Measurements from ENCODE around the gene ALDH6A1. TPM values are rescaled to one million over a fixed set of nuclear protein-coding genes. Genes with fewer than 3 reads are reported as not detected.
A peak's percentile ranks its signal among the peaks of the same experiment; 100 is the strongest.
"Not testable (repeated sequence)": the region's sequence is repeated elsewhere in the genome, so short reads cannot be mapped to it uniquely, and the experiment has no call there.

ALDH6A1 gene
- total RNA-seq, result 7.2 and 9.9 TPM in 2 replicates

GRCh38 chr14:74084277-74085046, at the start of gene ALDH6A1, which contains the start of gene LIN52:
TSS of gene ALDH6A1 (minus strand) at chr14:74084453. CDS start at chr14:74084394, 59 bp downstream.
TSS of gene LIN52 (plus strand) at chr14:74084956. CDS start at chr14:74084975, 19 bp downstream.
- DNase-seq (ENCODE audit: extremely low read depth, low read depth, low spot score), result peak; percentile 99

GRCh38 chr14:74127634-74128033, 43.4 kb upstream of the ALDH6A1 start:
- no peak for DNase-seq (ENCODE audit: extremely low read depth, low read depth, low spot score)

- DNase-seq (ENCODE audit: extremely low read depth, low read depth, low spot score), result no peak
Measured at GRCh38 chr14:74126315-74127013, 42.2 kb upstream of the ALDH6A1 start.

GRCh38 chr14:74125487-74125886, 41.2 kb upstream of the ALDH6A1 start:
- DNase-seq (ENCODE audit: extremely low read depth, low read depth, low spot score), result not testable (repeated sequence)

- peak; percentile 36 for DNase-seq (ENCODE audit: extremely low read depth, low read depth, low spot score)
Measured at GRCh38 chr14:74111395-74112216, 27.4 kb upstream of the ALDH6A1 start.

GRCh38 chr14:74109369-74109768, 25.1 kb upstream of the ALDH6A1 start:
- no peak for DNase-seq (ENCODE audit: extremely low read depth, low read depth, low spot score)

GRCh38 chr14:74105381-74105780, 21.1 kb upstream of the ALDH6A1 start:
- DNase-seq (ENCODE audit: extremely low read depth, low read depth, low spot score), result no peak

- DNase-seq (ENCODE audit: extremely low read depth, low read depth, low spot score), result no peak
Measured at GRCh38 chr14:74089251-74090020, 5.2 kb upstream of the ALDH6A1 start.

GRCh38 chr14:74085828-74086227, 1.6 kb upstream of the ALDH6A1 start:
- DNase-seq (ENCODE audit: extremely low read depth, low read depth, low spot score), result no peak

- no peak for DNase-seq (ENCODE audit: extremely low read depth, low read depth, low spot score)
Measured at GRCh38 chr14:74085047-74085637, 889 bp upstream of the ALDH6A1 start.

GRCh38 chr14:74083784-74084276, 423 bp downstream of the ALDH6A1 start:
- no peak for DNase-seq (ENCODE audit: extremely low read depth, low read depth, low spot score)

- DNase-seq (ENCODE audit: extremely low read depth, low read depth, low spot score), result no peak
Measured at GRCh38 chr14:74083161-74083560, 1.1 kb downstream of the ALDH6A1 start.

- DNase-seq (ENCODE audit: extremely low read depth, low read depth, low spot score), result no peak
Measured at GRCh38 chr14:74081491-74081890, 2.8 kb downstream of the ALDH6A1 start.

GRCh38 chr14:74080820-74081460, 3.3 kb downstream of the ALDH6A1 start:
- no peak for DNase-seq (ENCODE audit: extremely low read depth, low read depth, low spot score)

GRCh38 chr14:74077401-74077800, 6.9 kb downstream of the ALDH6A1 start:
- no peak for DNase-seq (ENCODE audit: extremely low read depth, low read depth, low spot score)

GRCh38 chr14:74065746-74066575, 18.3 kb downstream of the ALDH6A1 start:
- DNase-seq (ENCODE audit: extremely low read depth, low read depth, low spot score), result no peak

GRCh38 chr14:74064883-74065282, 19.4 kb downstream of the ALDH6A1 start:
- no peak for DNase-seq (ENCODE audit: extremely low read depth, low read depth, low spot score)

- no peak for DNase-seq (ENCODE audit: extremely low read depth, low read depth, low spot score)
Measured at GRCh38 chr14:74064426-74064825, 19.8 kb downstream of the ALDH6A1 start.

- no peak for DNase-seq (ENCODE audit: extremely low read depth, low read depth, low spot score)
Measured at GRCh38 chr14:74062809-74063150, 21.5 kb downstream of the ALDH6A1 start.
